Measurements from ENCODE around the gene SLC18A3. TPM values are rescaled to one million over a fixed set of nuclear protein-coding genes. Genes with fewer than 3 reads are reported as not detected.

The SLC18A3 gene
- total RNA-seq, 1 experiment from 2014 or later, result not detected

- Histone ChIP-seq H3K14ac (ENCODE audit: insufficient read depth, low read length) (no peak overlapping the region), H4K20me1 (ENCODE audit: control insufficient read depth, insufficient read depth, insufficient read length) (no peaks in the 10 kb centered on the region), H4K91ac (ENCODE audit: insufficient read length, low read depth, low read length) (no peak overlapping the region), H2BK15ac (ENCODE audit: low read depth, low read length) (no peak overlapping the region), H3K79me2 (ENCODE audit: insufficient read depth, low read length) (no peaks in the 10 kb centered on the region), H3K23ac (ENCODE audit: insufficient read length, low read depth, low read length) (no peak overlapping the region), H3K9me3 (ENCODE audit: control insufficient read depth, low read depth, low read length) (no peaks in the 10 kb centered on the region), H3K4me2 (ENCODE audit: insufficient read depth, insufficient read length, low read length) (no peak overlapping the region), H3K27me3 (ENCODE audit: insufficient read depth, low read length) (no peaks in the 10 kb centered on the region), H2BK20ac (ENCODE audit: low read depth, low read length, poor library complexity, severe bottlenecking) (no peak overlapping the region), H3K27ac (ENCODE audit: insufficient read length, low read depth, low read length) (no peak overlapping the region), H3K56ac (ENCODE audit: insufficient read length, low read depth, low read length) (no peak overlapping the region), H2AFZ (ENCODE audit: low read length) (no peak overlapping the region), H2BK120ac (ENCODE audit: low read depth, low read length, poor library complexity, severe bottlenecking) (no peak overlapping the region), H2AK5ac (ENCODE audit: insufficient read length, low read length) (no peak overlapping the region), H3K79me1 (ENCODE audit: insufficient read depth, low read depth, low read length, poor library complexity, severe bottlenecking) (no peaks in the 10 kb centered on the region), H4K5ac (ENCODE audit: insufficient read length, low read depth, low read length) (no peak overlapping the region), H3K23me2 (ENCODE audit: insufficient read length, low read depth, low read length, poor library complexity, severe bottlenecking) (no peaks in the 10 kb centered on the region), H3K4me1 (ENCODE audit: insufficient read depth, low read length) (no peaks in the 10 kb centered on the region), H4K8ac (replicated peaks; ENCODE audit: insufficient read length, low read depth, low read length) (no peak overlapping the region), H3T11ph (ENCODE audit: low read length) (no peak overlapping the region), H3K9ac (ENCODE audit: extremely low read depth, insufficient read length, low read length) (no peak overlapping the region), H2BK5ac (ENCODE audit: insufficient read length, low read length) (no peak overlapping the region), H2BK12ac (ENCODE audit: insufficient read length, low read depth, low read length) (no peak overlapping the region), H3K18ac (ENCODE audit: insufficient read length, low read depth, low read length) (no peak overlapping the region), H3K4ac (ENCODE audit: low read depth, low read length) (no peak overlapping the region)
- no CpG with 5 or more reads among the region's 8 CpGs for WGBS (ENCODE audit: extremely low coverage, insufficient read length, low lambda C conversion rate)
- Mint-ChIP-seq H3K4me1 (no peaks in the 10 kb centered on the region), H3K4me3 (no peak overlapping the region), H3K27ac (no peak overlapping the region), H3K9me3 (no peaks in the 10 kb centered on the region), H3K36me3 (ENCODE audit: insufficient read depth in 1 of 3, low read depth in 3 of 3) (no peaks in the 10 kb centered on the region), H3K27me3 (ENCODE audit: low read depth) (peaks cover 24% of the 10 kb centered on the region)
- no peak for DNase-seq
- no peak for TF ChIP-seq CTCF (conservative IDR thresholded peaks at IDR 0.05)
These were observed 18.5 kb downstream of the SLC18A3 start for GRCh38 chr10:49628599-49628998.

Measured in H9 (cell line).